PC-3 (cell line): ENCODE results near the gene LTC4S. TPM values are rescaled to one million over a fixed set of nuclear protein-coding genes. Genes with fewer than 3 reads are reported as not detected.

Experiments used
- ATAC-seq: fragments of 200-7000 bp; cut with Tn5 transposase; 2 replicates; pipeline ENCODE4 v1.9.1; 2020; ENCODE audit warnings: mild to moderate bottlenecking, moderate library complexity
- BruUV-seq: library from RNA; stranded (reverse); fragments of 400-500 nt; replicated peaks from 2 replicates; lab custom pipeline; 2021; lab: Mats Ljungman, UMichigan
- CTCF ChIA-PET: fragments of 300-600 bp; sonication (Branson Sonifier 250); formaldehyde crosslinking; loops from one replicate; lab custom pipeline; 2022; ENCODE audit warnings: antibody characterized with exemption; lab: Charles Lee
- POLR2A ChIA-PET: fragments of 300-600 bp; sonication (Branson Sonifier 250); formaldehyde crosslinking; loops from one replicate; lab custom pipeline; 2022; ENCODE audit warnings: antibody characterized with exemption; ENCODE audit not compliant: unreplicated experiment; lab: Charles Lee
- DNase-seq: peaks from one replicate; pipeline ENCODE4 v3.0.0-alpha.2; 2015
- H2AFZ ChIP-seq: fragments of 300-600 bp; sonication (generic); 2 replicates; pipeline ENCODE4 v1.6.0; 2016; ENCODE audit warnings: antibody characterized with exemption, low read length
- H3F3A ChIP-seq: fragments of 300-600 bp; sonication (generic); one replicate; pipeline ENCODE4 v1.6.0; 2017; ENCODE audit warnings: antibody characterized with exemption, low read length, control low read depth, mild to moderate bottlenecking; ENCODE audit not compliant: unreplicated experiment
- H3K27ac ChIP-seq: fragments of 300-600 bp; sonication (generic); 2 replicates; pipeline ENCODE4 v1.5.1; 2016; ENCODE audit warnings: mild to moderate bottlenecking, low read length
- H3K27me3 ChIP-seq: fragments of 300-600 bp; sonication (generic); 2 replicates; pipeline ENCODE4 v1.6.1; 2016; ENCODE audit warnings: low read length, mixed read lengths
- H3K36me3 ChIP-seq: fragments of 300-600 bp; sonication (generic); 2 replicates; pipeline ENCODE4 v1.6.1; 2016; ENCODE audit warnings: low read depth, mixed run types, low read length, mixed read lengths
- H3K4me1 ChIP-seq: fragments of 300-600 bp; sonication (generic); 2 replicates; pipeline ENCODE4 v1.5.1; 2016; ENCODE audit warnings: low read length; ENCODE audit not compliant: insufficient read depth
- H3K4me2 ChIP-seq: fragments of 300-600 bp; sonication (generic); 2 replicates; pipeline ENCODE4 v1.6.0; 2016; ENCODE audit warnings: low read length
- H3K4me3 ChIP-seq: fragments of 300-600 bp; sonication (generic); 2 replicates; pipeline ENCODE4 v1.5.1; 2016; ENCODE audit warnings: mild to moderate bottlenecking, low read length, mixed read lengths
- H3K79me2 ChIP-seq: fragments of 300-600 bp; sonication (generic); 2 replicates; pipeline ENCODE4 v1.6.1; 2017; ENCODE audit warnings: low read length, mixed read lengths
- H3K9ac ChIP-seq: fragments of 300-600 bp; sonication (generic); 2 replicates; pipeline ENCODE4 v1.6.0; 2016; ENCODE audit warnings: mild to moderate bottlenecking, low read length
- H3K9me2 ChIP-seq: fragments of 300-600 bp; sonication (generic); replicated peaks from 2 replicates; pipeline ENCODE4 v1.6.1; 2016; ENCODE audit warnings: mixed run types, low read length, mixed read lengths
- H3K9me3 ChIP-seq: fragments of 300-600 bp; sonication (generic); 2 replicates; pipeline ENCODE4 v1.6.1; 2016; ENCODE audit warnings: low read length, mixed read lengths
- H4K20me1 ChIP-seq: fragments of 300-600 bp; sonication (generic); 2 replicates; pipeline ENCODE4 v1.6.1; 2016; ENCODE audit warnings: low read length, mixed read lengths
- EZH2 ChIP-seq: fragments of 300-600 bp; sonication (generic); IDR thresholded peaks from one replicate; pipeline ENCODE4 v1.6.1; 2017; ENCODE audit warnings: antibody characterized with exemption, mild to moderate bottlenecking, low read length; ENCODE audit not compliant: unreplicated experiment
- EZH2phosphoT487 ChIP-seq: fragments of 300-600 bp; sonication (generic); IDR thresholded peaks from 2 replicates; pipeline ENCODE4 v1.6.1; 2018; ENCODE audit warnings: mild to moderate bottlenecking, antibody characterized with exemption, low read length, borderline replicate concordance
- intact Hi-C: fragments of 100-400 bp; cut with micrococcal nuclease; formaldehyde crosslinking; loops from 2 replicates; pipeline ENCODE4 v1.9.0; 2023
- total RNA-seq: library from RNA; depleted of rRNA; stranded (reverse); fragments of >200 nt; gene quantifications from 2 replicates; pipeline ENCODE4 v1.2.3, GENCODE V29; 2014
- TF ChIP-seq, protein P1 (sequence below): fragments of 300-600 bp; sonication (generic); conservative IDR thresholded peaks from 2 replicates; pipeline ENCODE4 v1.5.1; 2017; ENCODE audit warnings: antibody characterized with exemption, low read depth, mild to moderate bottlenecking, low read length

Gene LTC4S
- total RNA-seq, 1 experiment from 2014 or later: 1.5 TPM

DNA sequence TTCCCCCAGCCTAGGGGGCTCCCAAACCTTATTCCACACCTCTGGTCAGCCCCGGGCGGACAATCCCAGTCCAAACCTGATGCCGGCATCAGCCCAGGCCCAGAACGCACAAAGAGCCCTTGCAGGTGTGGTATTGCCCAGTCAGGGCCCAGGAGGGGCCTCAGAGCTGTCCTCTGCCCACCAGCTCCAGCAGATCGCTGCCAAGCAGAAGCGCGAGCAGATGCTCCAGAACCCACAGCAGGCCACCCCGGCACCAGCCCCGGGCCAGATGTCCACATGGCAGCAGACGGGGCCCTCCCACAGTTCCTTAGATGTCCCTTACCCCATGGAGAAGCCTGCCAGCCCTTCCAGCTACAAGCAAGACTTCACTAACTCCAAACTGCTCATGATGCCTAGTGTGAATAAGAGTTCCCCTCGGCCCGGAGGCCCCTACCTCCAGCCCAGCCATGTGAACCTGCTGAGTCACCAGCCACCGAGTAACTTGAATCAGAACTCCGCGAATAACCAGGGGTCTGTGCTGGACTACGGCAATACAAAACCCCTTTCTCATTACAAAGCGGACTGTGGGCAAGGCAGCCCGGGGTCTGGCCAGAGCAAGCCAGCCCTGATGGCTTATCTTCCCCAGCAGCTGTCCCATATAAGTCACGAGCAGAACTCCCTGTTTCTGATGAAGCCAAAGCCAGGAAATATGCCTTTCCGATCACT is 27.6 kb upstream of the LTC4S start:
- POLR2A ChIA-PET: no interaction called here
- peaks cover 29% of the 10 kb centered on the region for H3K79me2 ChIP-seq

DNA sequence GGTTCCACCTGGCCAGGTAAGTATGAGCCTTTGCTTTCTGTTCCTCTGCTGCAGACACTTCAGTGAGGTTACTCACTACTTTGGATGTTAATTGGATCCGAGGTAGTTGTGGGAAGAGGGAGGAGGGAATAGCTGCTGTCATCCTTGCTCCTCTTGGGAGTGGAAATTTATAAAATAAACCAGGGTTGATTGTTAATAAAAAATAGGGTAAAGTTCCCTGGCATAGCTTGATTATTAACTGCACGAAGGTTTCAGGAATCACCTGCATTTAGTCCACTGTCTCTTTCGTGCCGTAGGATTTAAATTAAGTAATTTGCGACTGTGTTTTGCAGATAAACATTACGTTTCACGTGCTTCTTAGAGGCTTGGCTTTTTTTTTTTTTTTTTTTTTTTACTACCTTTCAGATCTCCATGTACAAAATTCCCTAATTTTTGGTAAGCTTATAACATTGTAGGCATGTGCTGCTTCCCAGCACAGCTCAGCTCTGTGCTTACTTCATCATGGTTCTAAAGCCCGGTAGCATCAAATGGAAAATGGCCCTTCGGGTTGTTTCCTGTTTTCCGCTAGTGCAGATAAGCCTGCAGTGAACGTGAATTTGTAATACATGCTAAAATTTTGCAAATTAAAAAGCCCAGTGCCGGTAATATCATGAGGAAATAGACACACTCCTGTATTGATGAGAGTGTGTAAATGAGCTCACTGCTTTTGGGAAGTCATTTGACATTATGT is 26.9 kb upstream of the LTC4S start:
- no peaks in the 10 kb centered on the region for H4K20me1 ChIP-seq
- H3K9me3 ChIP-seq: no peaks in the 10 kb centered on the region
- no peak for ATAC-seq
- ChIA-PET CTCF (no interaction called here), POLR2A (no interaction called here)
- no peak overlapping the region for H3K9ac ChIP-seq
- TF ChIP-seq EZH2phosphoT487: no peak
- TF ChIP-seq, protein P1, sequence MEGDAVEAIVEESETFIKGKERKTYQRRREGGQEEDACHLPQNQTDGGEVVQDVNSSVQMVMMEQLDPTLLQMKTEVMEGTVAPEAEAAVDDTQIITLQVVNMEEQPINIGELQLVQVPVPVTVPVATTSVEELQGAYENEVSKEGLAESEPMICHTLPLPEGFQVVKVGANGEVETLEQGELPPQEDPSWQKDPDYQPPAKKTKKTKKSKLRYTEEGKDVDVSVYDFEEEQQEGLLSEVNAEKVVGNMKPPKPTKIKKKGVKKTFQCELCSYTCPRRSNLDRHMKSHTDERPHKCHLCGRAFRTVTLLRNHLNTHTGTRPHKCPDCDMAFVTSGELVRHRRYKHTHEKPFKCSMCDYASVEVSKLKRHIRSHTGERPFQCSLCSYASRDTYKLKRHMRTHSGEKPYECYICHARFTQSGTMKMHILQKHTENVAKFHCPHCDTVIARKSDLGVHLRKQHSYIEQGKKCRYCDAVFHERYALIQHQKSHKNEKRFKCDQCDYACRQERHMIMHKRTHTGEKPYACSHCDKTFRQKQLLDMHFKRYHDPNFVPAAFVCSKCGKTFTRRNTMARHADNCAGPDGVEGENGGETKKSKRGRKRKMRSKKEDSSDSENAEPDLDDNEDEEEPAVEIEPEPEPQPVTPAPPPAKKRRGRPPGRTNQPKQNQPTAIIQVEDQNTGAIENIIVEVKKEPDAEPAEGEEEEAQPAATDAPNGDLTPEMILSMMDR: no peak
- TF ChIP-seq EZH2: no peak
- H2AFZ ChIP-seq: no peak overlapping the region
- no peak overlapping the region for H3K4me3 ChIP-seq
- peaks cover 18% of the 10 kb centered on the region for H3K36me3 ChIP-seq
- no peak overlapping the region for H3K4me2 ChIP-seq
- H3K27me3 ChIP-seq: no peaks in the 10 kb centered on the region
- no TSS peak for BruUV-seq
- no peaks in the 10 kb centered on the region for H3K9me2 ChIP-seq
- intact Hi-C loops: no loop called here
- H3K27ac ChIP-seq: no peak overlapping the region
- no peak for DNase-seq
- peaks cover 33% of the 10 kb centered on the region for H3K4me1 ChIP-seq
- H3K79me2 ChIP-seq: peaks cover 29% of the 10 kb centered on the region
- peaks cover 8% of the 10 kb centered on the region for H3F3A ChIP-seq

More for the DNA sequence above, 27.6 kb upstream of the LTC4S start:
- Histone ChIP-seq H2AFZ (no peak overlapping the region), H3K27me3 (no peaks in the 10 kb centered on the region), H4K20me1 (no peaks in the 10 kb centered on the region), H3K4me3 (no peak overlapping the region), H3K9me3 (no peaks in the 10 kb centered on the region), H3K9me2 (no peaks in the 10 kb centered on the region), H3K4me2 (no peak overlapping the region), H3K27ac (peak overlapping the region; percentile 31), H3K9ac (no peak overlapping the region), H3K36me3 (peaks cover 12% of the 10 kb centered on the region), H3F3A (peaks cover 8% of the 10 kb centered on the region), H3K4me1 (peaks cover 35% of the 10 kb centered on the region)
- DNase-seq: no peak
- CTCF ChIA-PET: no interaction called here
- ATAC-seq: no peak
- BruUV-seq: TSS peak; percentile 27
- no peak for TF ChIP-seq EZH2phosphoT487
- TF ChIP-seq, protein P1: no peak
- intact Hi-C loops: no loop called here
